H1 (cell line): ENCODE results near the gene GATA5. TPM values are rescaled to one million over a fixed set of nuclear protein-coding genes. Genes with fewer than 3 reads are reported as not detected.

Experiments
- CTCF ChIA-PET: fragments of 300-600 bp; sonication (Branson Sonifier 250); formaldehyde crosslinking; loops from one replicate; lab custom pipeline; 2021; ENCODE audit not compliant: partially characterized antibody; lab: Charles Lee
- POLR2A ChIA-PET: fragments of 300-600 bp; sonication (Branson Sonifier 250); formaldehyde crosslinking; loops from one replicate; lab custom pipeline; 2021; ENCODE audit warnings: inconsistent platforms; ENCODE audit not compliant: partially characterized antibody; lab: Charles Lee
- DNase-seq, 2 experiments: peaks; one replicate each; pipeline versions ENCODE4 v3.0.0 to v3.0.0-alpha.2; 2010 to 2022; ENCODE audit warnings: low spot score in 2 of 2, low read depth in 1 of 2, mixed read lengths in 1 of 2
- FAIRE-seq: peaks from 2 replicates; lab custom pipeline; 2011; peaks lifted over from hg19 to GRCh38; lab: Jason Lieb, UNC
- H2AFZ ChIP-seq: 2 replicates; pipeline ENCODE4 v1.8.1; 2012; ENCODE audit warnings: low read length, inconsistent platforms
- H2AK5ac ChIP-seq: 2 replicates; pipeline ENCODE4 v1.6.1; 2013; ENCODE audit warnings: low read depth, low read length
- H2BK120ac ChIP-seq: replicated peaks from 2 replicates; pipeline ENCODE3; 2013; ENCODE audit warnings: low read depth, low read length, inconsistent platforms
- H2BK12ac ChIP-seq: 2 replicates; pipeline ENCODE4 v1.6.1; 2013; ENCODE audit warnings: low read depth, low read length
- H2BK15ac ChIP-seq: 2 replicates; pipeline ENCODE4 v1.6.1; 2013; ENCODE audit warnings: low read length
- H2BK20ac ChIP-seq: 2 replicates; pipeline ENCODE4 v1.6.1; 2013; ENCODE audit warnings: low read length
- H2BK5ac ChIP-seq: 2 replicates; pipeline ENCODE4 v1.6.1; 2013; ENCODE audit warnings: low read depth, low read length
- H3K14ac ChIP-seq: 2 replicates; pipeline ENCODE4 v1.6.1; 2013; ENCODE audit warnings: inconsistent platforms; ENCODE audit not compliant: insufficient read length
- H3K18ac ChIP-seq: 2 replicates; pipeline ENCODE4 v1.6.1; 2013; ENCODE audit warnings: low read length; ENCODE audit errors: extremely low read depth
- H3K23ac ChIP-seq: 2 replicates; pipeline ENCODE4 v1.6.1; 2013; ENCODE audit warnings: inconsistent platforms; ENCODE audit not compliant: insufficient read length
- H3K23me2 ChIP-seq: 2 replicates; pipeline ENCODE4 v1.6.1; 2013; ENCODE audit warnings: low read depth, low read length
- H3K27ac ChIP-seq: 2 replicates; pipeline ENCODE4 v1.6.1; 2011; ENCODE audit warnings: low read depth, low read length, inconsistent platforms
- H3K27me3 ChIP-seq, 4 experiments: replicated peaks in 1 of 4; 1 replicate in 1 of 4; 2 replicates in 3 of 4; pipeline versions ENCODE4 v1.6.1 to v1.8.1; 2011 to 2013; ENCODE audit warnings: low read length in 3 of 4, mild to moderate bottlenecking in 3 of 4, inconsistent platforms in 2 of 4, mixed read lengths in 2 of 4, moderate library complexity in 1 of 4; ENCODE audit not compliant: control insufficient read depth in 3 of 4, insufficient read depth in 3 of 4; ENCODE audit errors: extremely low read depth in 1 of 4
- H3K36me3 ChIP-seq, 4 experiments: 2 replicates each; pipeline versions ENCODE4 v1.6.1 to v1.8.1; 2011 to 2013; ENCODE audit warnings: mild to moderate bottlenecking in 4 of 4, low read length in 3 of 4, moderate library complexity in 2 of 4, control low read depth in 1 of 4, inconsistent platforms in 1 of 4; ENCODE audit not compliant: insufficient read depth in 4 of 4, control insufficient read depth in 2 of 4
- H3K4ac ChIP-seq: replicated peaks from 2 replicates; pipeline ENCODE3; 2013; ENCODE audit warnings: low read length, low read depth, mixed read lengths, inconsistent platforms; ENCODE audit not compliant: insufficient read length
- H3K4me1 ChIP-seq, 4 experiments: replicated peaks in 1 of 4; 1 replicate in 1 of 4; 2 replicates in 3 of 4; pipeline versions ENCODE4 v1.6.1 to v1.8.1; 2011 to 2013; ENCODE audit warnings: low read length in 3 of 4, inconsistent platforms in 2 of 4, mixed read lengths in 1 of 4; ENCODE audit not compliant: insufficient read depth in 4 of 4, control insufficient read depth in 3 of 4
- H3K4me2 ChIP-seq, 2 experiments: 2 replicates each; pipeline versions ENCODE4 v1.6.1 to v1.8.1; 2011 to 2013; ENCODE audit warnings: low read depth in 2 of 2, low read length in 2 of 2, control low read depth in 1 of 2, inconsistent platforms in 1 of 2, mild to moderate bottlenecking in 1 of 2; ENCODE audit not compliant: insufficient read depth in 1 of 2
- H3K4me3 ChIP-seq, 4 experiments: fragments of 200-600, 300-600 bp in 1 of 4; sonication (generic), shearing (Covaris generic), sonication (Bioruptor Twin) in 1 of 4; 2 replicates each; pipeline versions ENCODE4 v1.5.1 to v1.8.1; 2011 to 2016; ENCODE audit warnings: low read length in 4 of 4, low read depth in 3 of 4, control low read depth in 2 of 4, inconsistent platforms in 2 of 4, mild to moderate bottlenecking in 2 of 4, mixed read lengths in 1 of 4, moderate library complexity in 1 of 4; ENCODE audit not compliant: insufficient read depth in 2 of 4; ENCODE audit errors: extremely low read depth in 1 of 4
- H3K56ac ChIP-seq: replicated peaks from 2 replicates; pipeline ENCODE3; 2013; ENCODE audit warnings: low read depth, mild to moderate bottlenecking, mixed read lengths, low read length, inconsistent platforms; ENCODE audit not compliant: insufficient read length
- H3K79me1 ChIP-seq: 2 replicates; pipeline ENCODE4 v1.6.1; 2013; ENCODE audit warnings: low read depth, low read length, control low read depth
- H3K79me2 ChIP-seq, 2 experiments: 2 replicates each; pipeline versions ENCODE4 v1.6.1 to v1.8.1; 2012 to 2013; ENCODE audit warnings: low read length in 2 of 2, mild to moderate bottlenecking in 2 of 2, inconsistent platforms in 1 of 2; ENCODE audit not compliant: insufficient read depth in 2 of 2, control insufficient read depth in 1 of 2
- H3K9ac ChIP-seq, 4 experiments: replicated peaks in 1 of 4; 1 replicate in 1 of 4; 2 replicates in 3 of 4; pipeline versions ENCODE4 v1.6.1 to v1.8.1; 2011 to 2013; ENCODE audit warnings: low read depth in 3 of 4, low read length in 3 of 4, control low read depth in 2 of 4, mild to moderate bottlenecking in 2 of 4, moderate library complexity in 2 of 4, inconsistent platforms in 1 of 4; ENCODE audit errors: extremely low read depth in 1 of 4
- H3K9me3 ChIP-seq, 2 experiments: 2 replicates each; pipeline versions ENCODE4 v1.6.1 to v1.8.1; 2012 to 2013; ENCODE audit warnings: mild to moderate bottlenecking in 2 of 2, moderate library complexity in 2 of 2, control low read depth in 1 of 2, inconsistent platforms in 1 of 2, low read depth in 1 of 2, low read length in 1 of 2, mixed read lengths in 1 of 2; ENCODE audit not compliant: insufficient read depth in 2 of 2
- H4K20me1 ChIP-seq, 2 experiments: replicated peaks in 1 of 2; 2 replicates each; pipeline versions ENCODE3 to v1.8.1; 2011 to 2013; ENCODE audit warnings: inconsistent platforms in 2 of 2, low read length in 2 of 2, mild to moderate bottlenecking in 1 of 2; ENCODE audit not compliant: insufficient read depth in 2 of 2, control insufficient read depth in 1 of 2
- H4K5ac ChIP-seq: 2 replicates; pipeline ENCODE4 v1.6.1; 2013; ENCODE audit warnings: low read length, low read depth, mixed read lengths, inconsistent platforms; ENCODE audit not compliant: insufficient read length
- H4K8ac ChIP-seq: 2 replicates; pipeline ENCODE4 v1.8.0; 2013; ENCODE audit warnings: mild to moderate bottlenecking, moderate library complexity, low read length, inconsistent platforms; ENCODE audit not compliant: insufficient read depth; ENCODE audit errors: extremely low read depth
- H4K91ac ChIP-seq: replicated peaks from 2 replicates; pipeline ENCODE3; 2013; ENCODE audit warnings: low read length, mixed read lengths, inconsistent platforms; ENCODE audit not compliant: insufficient read length
- HDAC6 ChIP-seq: IDR thresholded peaks from one replicate; pipeline ENCODE4 v1.7.1; 2012; ENCODE audit warnings: low read depth, mild to moderate bottlenecking, inconsistent platforms, low read length, moderate library complexity
- WGBS, 2 experiments: shearing (Covaris generic) in 1 of 2; methylation state at CpG; one replicate each; pipeline versions ENCODE4 v1.1.6 to v1.1.7; 2013 to 2015; ENCODE audit warnings: low lambda C conversion rate in 2 of 2, mixed read lengths in 2 of 2, inconsistent platforms in 1 of 2, low coverage in 1 of 2, missing lambda C conversion rate in 1 of 2; ENCODE audit not compliant: insufficient replicate concordance in 2 of 2, insufficient coverage in 1 of 2, insufficient read length in 1 of 2; ENCODE audit errors: extremely low coverage in 1 of 2, missing lambda C conversion rate in 1 of 2; 5-methylcytosine and 5-hydroxymethylcytosine counted together
- polyA plus RNA-seq, 7 experiments: library from polyadenylated mRNA; depleted of rRNA in 3 of 7; stranded (reverse) in 5 of 7; unstranded in 2 of 7; fragments of >200 nt in 5 of 7; fragments of 200-250 nt in 2 of 7; gene quantifications; 1 replicate in 5 of 7; 2 replicates in 1 of 7; 4 replicates in 1 of 7; pipeline versions ENCODE4 v1.2.1 to v1.2.3, GENCODE V29; 2011 to 2013; ENCODE audit warnings: missing spikeins in 2 of 7, mixed read lengths in 2 of 7
- total RNA-seq: library from RNA; stranded (reverse); fragmentation: NEBNext Ultra II Directional; extraction: Animal tissue kit (Norgen Biotek cat#: 25700); gene quantifications from 2 replicates; pipeline ENCODE4 v1.2.1, GENCODE V29; 2021

The GATA5 gene
- total and polyA plus RNA-seq, 2 of the 8 experiments (the other 6 are each of a cell fraction or from before 2014, with no cell fraction given): 0.08 to 0.11 TPM

DNA sequence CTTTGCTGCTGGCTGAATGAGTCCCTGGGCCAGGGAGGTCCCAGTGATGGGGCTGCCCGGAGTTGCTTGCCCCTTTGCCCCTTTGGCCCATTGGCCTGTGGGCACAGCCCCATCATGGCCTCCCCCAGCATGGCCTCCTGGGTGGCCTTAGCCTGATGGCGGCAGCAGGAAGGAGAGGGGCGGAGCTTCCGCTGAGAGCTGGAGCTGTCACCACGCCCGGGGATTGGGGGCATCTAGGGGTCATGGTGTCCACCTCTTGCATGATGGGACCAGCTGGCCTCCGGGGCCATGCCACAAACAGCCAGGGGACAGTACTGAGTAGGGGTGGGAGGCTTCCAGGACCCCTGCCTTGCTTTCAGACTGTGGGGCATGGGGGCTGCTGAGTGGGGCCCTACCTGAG is 31.5 kb upstream of the GATA5 start:
- ChIA-PET CTCF (interaction anchor here (0.7 to 2.2 kb wide), 8 partner anchors 9 to 77 kb away, joined by 3 to 7 read pairs (median 4); partner anchors contain the start of gene GATA5), POLR2A (no interaction called here)
- Histone ChIP-seq H2AFZ (no peak overlapping the region), H2AK5ac (no peak overlapping the region), H3K27me3 (no peaks in the 10 kb centered on the region), H2BK12ac (no peak overlapping the region), H3K9ac (no peak overlapping the region), H3K4me3 (no peak overlapping the region), H3K27ac (no peak overlapping the region), H3K14ac (no peak overlapping the region), H3K9me3 (no peaks in the 10 kb centered on the region), H3K79me1 (no peaks in the 10 kb centered on the region), H4K8ac (peak overlapping the region; percentile 31; the same call in 1 of the 2 replicates), H4K5ac (no peak overlapping the region), H2BK20ac (no peak overlapping the region), H3K79me2 (no peaks in the 10 kb centered on the region), H4K91ac (no peak overlapping the region), H2BK15ac (no peak overlapping the region), H2BK120ac (no peak overlapping the region), H3K18ac (no peak overlapping the region), H3K4me1 (no peaks in the 10 kb centered on the region; a peak in 1 of 7 replicates), H3K36me3 (no peaks in the 10 kb centered on the region), H3K23ac (no peak overlapping the region), H3K23me2 (peaks cover 6% of the 10 kb centered on the region; the same call in 1 of the 2 replicates), H4K20me1 (peaks cover 0 to 3% of the 10 kb centered on the region in 2 experiments), H3K56ac (no peak overlapping the region), H2BK5ac (no peak overlapping the region), H3K4me2 (no peak overlapping the region), H3K4ac (no peak overlapping the region)
- FAIRE-seq: no peak
- no peak for DNase-seq
- WGBS, 2 experiments: 60% methylated on average over 3 of the region's 7 CpGs; no CpG with 5 or more reads in 1 of the 2 experiments
- no peak for TF ChIP-seq HDAC6
